Measurements from ENCODE around the gene UBTF.

The UBTF gene

GRCh38 chr17:44167181-44167861, 52.2 kb downstream of the UBTF start:
- no peak for ATAC-seq

GRCh38 chr17:44164476-44164875, 55.0 kb downstream of the UBTF start:
- TF ChIP-seq GLIS3 (CRISPR knock-in tag; IDR thresholded peaks at IDR 0.05) (no peak), BACH2 (CRISPR knock-in tag; IDR thresholded peaks at IDR 0.05; ENCODE audit: borderline replicate concordance) (no peak), POU6F1 (CRISPR knock-in tag; IDR thresholded peaks at IDR 0.05; ENCODE audit: borderline replicate concordance, low read depth) (no peak), ZNF8 (CRISPR knock-in tag; IDR thresholded peaks at IDR 0.05) (no peak), RARB (CRISPR knock-in tag; IDR thresholded peaks at IDR 0.05) (no peak), ZFP3 (CRISPR knock-in tag; IDR thresholded peaks at IDR 0.05) (no peak), ZNF565 (CRISPR knock-in tag; conservative IDR thresholded peaks at IDR 0.05; ENCODE audit: low read depth) (no peak), ESRRG (CRISPR knock-in tag; IDR thresholded peaks at IDR 0.05) (no peak), ISL1 (CRISPR knock-in tag; IDR thresholded peaks at IDR 0.05) (no peak), CSDC2 (CRISPR knock-in tag; IDR thresholded peaks at IDR 0.05) (no peak), ZFP30 (CRISPR knock-in tag; IDR thresholded peaks at IDR 0.05) (no peak), TCF4 (CRISPR knock-in tag; IDR thresholded peaks at IDR 0.05; ENCODE audit: borderline replicate concordance) (no peak), ARNTL (CRISPR knock-in tag; IDR thresholded peaks at IDR 0.05; ENCODE audit: borderline replicate concordance, low read depth) (no peak), OSR1 (CRISPR knock-in tag; IDR thresholded peaks at IDR 0.05) (no peak), SNAI2 (CRISPR knock-in tag; IDR thresholded peaks at IDR 0.05) (no peak), TOX (CRISPR knock-in tag; IDR thresholded peaks at IDR 0.05; ENCODE audit: borderline replicate concordance) (no peak), ZC3H10 (CRISPR knock-in tag; IDR thresholded peaks at IDR 0.05) (no peak)
- TF ChIP-seq, protein P1, sequence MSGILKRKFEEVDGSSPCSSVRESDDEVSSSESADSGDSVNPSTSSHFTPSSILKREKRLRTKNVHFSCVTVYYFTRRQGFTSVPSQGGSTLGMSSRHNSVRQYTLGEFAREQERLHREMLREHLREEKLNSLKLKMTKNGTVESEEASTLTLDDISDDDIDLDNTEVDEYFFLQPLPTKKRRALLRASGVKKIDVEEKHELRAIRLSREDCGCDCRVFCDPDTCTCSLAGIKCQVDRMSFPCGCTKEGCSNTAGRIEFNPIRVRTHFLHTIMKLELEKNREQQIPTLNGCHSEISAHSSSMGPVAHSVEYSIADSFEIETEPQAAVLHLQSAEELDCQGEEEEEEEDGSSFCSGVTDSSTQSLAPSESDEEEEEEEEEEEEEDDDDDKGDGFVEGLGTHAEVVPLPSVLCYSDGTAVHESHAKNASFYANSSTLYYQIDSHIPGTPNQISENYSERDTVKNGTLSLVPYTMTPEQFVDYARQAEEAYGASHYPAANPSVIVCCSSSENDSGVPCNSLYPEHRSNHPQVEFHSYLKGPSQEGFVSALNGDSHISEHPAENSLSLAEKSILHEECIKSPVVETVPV (CRISPR knock-in tag; IDR thresholded peaks at IDR 0.05) = no peak
- TF ChIP-seq, protein P2, sequence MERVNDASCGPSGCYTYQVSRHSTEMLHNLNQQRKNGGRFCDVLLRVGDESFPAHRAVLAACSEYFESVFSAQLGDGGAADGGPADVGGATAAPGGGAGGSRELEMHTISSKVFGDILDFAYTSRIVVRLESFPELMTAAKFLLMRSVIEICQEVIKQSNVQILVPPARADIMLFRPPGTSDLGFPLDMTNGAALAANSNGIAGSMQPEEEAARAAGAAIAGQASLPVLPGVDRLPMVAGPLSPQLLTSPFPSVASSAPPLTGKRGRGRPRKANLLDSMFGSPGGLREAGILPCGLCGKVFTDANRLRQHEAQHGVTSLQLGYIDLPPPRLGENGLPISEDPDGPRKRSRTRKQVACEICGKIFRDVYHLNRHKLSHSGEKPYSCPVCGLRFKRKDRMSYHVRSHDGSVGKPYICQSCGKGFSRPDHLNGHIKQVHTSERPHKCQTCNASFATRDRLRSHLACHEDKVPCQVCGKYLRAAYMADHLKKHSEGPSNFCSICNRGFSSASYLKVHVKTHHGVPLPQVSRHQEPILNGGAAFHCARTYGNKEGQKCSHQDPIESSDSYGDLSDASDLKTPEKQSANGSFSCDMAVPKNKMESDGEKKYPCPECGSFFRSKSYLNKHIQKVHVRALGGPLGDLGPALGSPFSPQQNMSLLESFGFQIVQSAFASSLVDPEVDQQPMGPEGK (CRISPR knock-in tag; IDR thresholded peaks at IDR 0.05; ENCODE audit: borderline replicate concordance) = no peak
- TF ChIP-seq, protein P3, sequence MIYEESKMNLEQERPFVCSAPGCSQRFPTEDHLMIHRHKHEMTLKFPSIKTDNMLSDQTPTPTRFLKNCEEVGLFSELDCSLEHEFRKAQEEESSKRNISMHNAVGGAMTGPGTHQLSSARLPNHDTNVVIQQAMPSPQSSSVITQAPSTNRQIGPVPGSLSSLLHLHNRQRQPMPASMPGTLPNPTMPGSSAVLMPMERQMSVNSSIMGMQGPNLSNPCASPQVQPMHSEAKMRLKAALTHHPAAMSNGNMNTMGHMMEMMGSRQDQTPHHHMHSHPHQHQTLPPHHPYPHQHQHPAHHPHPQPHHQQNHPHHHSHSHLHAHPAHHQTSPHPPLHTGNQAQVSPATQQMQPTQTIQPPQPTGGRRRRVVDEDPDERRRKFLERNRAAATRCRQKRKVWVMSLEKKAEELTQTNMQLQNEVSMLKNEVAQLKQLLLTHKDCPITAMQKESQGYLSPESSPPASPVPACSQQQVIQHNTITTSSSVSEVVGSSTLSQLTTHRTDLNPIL (CRISPR knock-in tag; IDR thresholded peaks at IDR 0.05; ENCODE audit: low read depth) = no peak
- ATAC-seq = no peak

More at GRCh38 chr17:44167181-44167861, 52.2 kb downstream of the UBTF start:
- TF ChIP-seq ZNF70 (CRISPR knock-in tag; IDR thresholded peaks at IDR 0.05) (no peak), OSR1 (CRISPR knock-in tag; IDR thresholded peaks at IDR 0.05) (no peak), ESRRG (CRISPR knock-in tag; IDR thresholded peaks at IDR 0.05) (no peak), ZFP3 (CRISPR knock-in tag; IDR thresholded peaks at IDR 0.05) (no peak), SNAI2 (CRISPR knock-in tag; IDR thresholded peaks at IDR 0.05) (no peak), PPARA (CRISPR knock-in tag; IDR thresholded peaks at IDR 0.05; ENCODE audit: borderline replicate concordance) (no peak), ZNF565 (CRISPR knock-in tag; conservative IDR thresholded peaks at IDR 0.05; ENCODE audit: low read depth) (no peak), ZNF8 (CRISPR knock-in tag; IDR thresholded peaks at IDR 0.05) (no peak), TCF4 (CRISPR knock-in tag; IDR thresholded peaks at IDR 0.05; ENCODE audit: borderline replicate concordance) (no peak), CSDC2 (CRISPR knock-in tag; IDR thresholded peaks at IDR 0.05) (no peak), GLIS3 (CRISPR knock-in tag; IDR thresholded peaks at IDR 0.05) (no peak)
- TF ChIP-seq, protein P1 (CRISPR knock-in tag; IDR thresholded peaks at IDR 0.05) = no peak

Measured in SK-N-SH treated with all-trans-retinoic acid at 6 μM for 48 hours (cell line).